HG03565 (cell line): ENCODE results near the gene RPIA.
"Not testable (repeated sequence)": the region's sequence is repeated elsewhere in the genome, so short reads cannot be mapped to it uniquely, and the experiment has no call there.

Source experiments
- ATAC-seq: cut with Tn5 transposase; IDR thresholded peaks from one replicate; pipeline ENCODE4 v1.9.1; 2021; ENCODE audit warnings: mild to moderate bottlenecking, moderate library complexity; ENCODE audit not compliant: unreplicated experiment

The RPIA gene

DNA sequence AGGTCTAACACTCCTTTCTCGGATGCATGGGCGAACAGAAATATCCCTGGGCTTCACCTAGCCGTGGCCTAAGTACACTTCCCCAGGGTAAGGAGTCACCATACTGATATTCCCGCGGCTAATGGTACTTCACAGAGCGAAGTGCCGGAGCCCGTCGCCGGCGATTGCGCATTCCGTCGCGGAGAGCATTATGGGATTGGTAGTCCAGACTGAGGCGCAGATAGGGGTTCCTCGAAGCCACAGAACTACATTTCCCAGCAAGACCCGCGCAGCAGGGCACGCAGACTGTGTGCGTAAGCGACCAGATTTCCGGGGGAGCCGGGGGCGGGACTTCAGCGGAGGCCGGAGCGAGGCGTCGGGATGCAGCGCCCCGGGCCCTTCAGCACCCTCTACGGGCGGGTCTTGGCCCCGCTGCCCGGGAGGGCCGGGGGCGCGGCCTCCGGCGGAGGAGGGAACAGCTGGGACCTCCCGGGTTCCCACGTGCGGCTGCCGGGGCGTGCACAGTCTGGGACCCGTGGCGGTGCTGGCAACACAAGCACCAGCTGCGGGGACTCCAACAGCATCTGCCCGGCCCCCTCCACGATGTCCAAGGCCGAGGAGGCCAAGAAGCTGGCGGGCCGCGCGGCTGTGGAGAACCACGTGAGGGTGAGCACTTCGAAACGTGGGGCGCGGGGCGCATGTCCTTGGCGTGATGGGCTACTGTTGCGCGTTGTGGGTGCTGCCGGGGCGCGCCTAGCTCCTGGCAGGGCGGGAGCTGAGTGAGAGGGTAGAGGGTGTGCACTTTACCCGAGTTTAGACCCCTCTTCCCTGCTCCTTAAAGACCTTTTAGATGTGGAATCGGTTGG is at the start of gene RPIA:
Gene RPIA (plus strand): TSS at position 335 of the 845 bp plus-strand sequence. CDS start 26 bp downstream, at position 361.
- peak; percentile 97 for ATAC-seq

DNA sequence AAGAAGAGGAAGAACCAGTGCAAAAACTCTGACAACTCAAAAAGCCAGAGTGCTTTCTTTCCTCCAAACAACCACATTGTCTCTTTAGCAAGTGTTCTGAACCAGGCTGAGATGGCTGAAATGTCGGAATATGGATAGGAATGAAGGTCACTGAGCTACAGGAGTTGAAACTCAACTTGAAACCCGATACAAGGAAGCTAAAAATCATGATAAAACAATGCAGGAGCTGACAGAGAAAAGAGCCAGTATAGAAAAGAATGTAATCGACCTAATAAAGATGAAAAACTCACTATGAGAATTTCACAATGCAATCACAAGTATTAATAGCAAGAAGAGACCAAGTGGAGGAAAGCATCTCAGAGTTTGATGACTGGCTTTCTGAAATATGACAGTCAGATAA is 49.2 kb upstream of the RPIA start:
- no peak for ATAC-seq

DNA sequence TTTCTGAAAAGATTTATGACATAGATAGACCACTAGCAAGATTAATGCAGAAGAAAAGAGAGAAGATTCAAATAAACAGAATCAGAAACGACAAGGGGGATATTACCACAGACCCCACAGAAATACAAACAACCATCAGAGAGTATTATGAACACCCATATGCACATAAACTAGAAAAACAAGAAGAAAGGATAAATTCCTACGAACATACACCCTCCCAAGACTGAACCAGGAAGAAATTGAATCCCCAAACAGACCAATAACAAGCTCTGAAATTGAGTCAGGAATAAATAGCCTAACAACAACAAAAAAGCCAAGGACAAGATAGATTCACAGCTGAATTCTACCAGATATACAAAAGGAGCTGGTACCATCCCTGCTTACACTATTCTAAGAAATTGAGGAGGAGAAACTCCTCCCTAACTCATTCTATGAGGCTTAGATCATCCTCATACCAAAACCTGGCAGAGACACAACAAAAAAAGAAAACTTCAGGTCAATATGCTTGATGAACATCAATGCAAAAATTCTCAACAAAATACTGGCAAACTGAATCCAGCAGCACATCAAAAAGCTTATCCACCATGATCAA is 46.1 kb upstream of the RPIA start:
- ATAC-seq: not testable (repeated sequence)

- no peak for ATAC-seq
Measured at GRCh38 chr2:88651646-88652045, 39.8 kb upstream of the RPIA start.

- ATAC-seq: no peak
Measured at GRCh38 chr2:88654714-88655113, 36.8 kb upstream of the RPIA start.

DNA sequence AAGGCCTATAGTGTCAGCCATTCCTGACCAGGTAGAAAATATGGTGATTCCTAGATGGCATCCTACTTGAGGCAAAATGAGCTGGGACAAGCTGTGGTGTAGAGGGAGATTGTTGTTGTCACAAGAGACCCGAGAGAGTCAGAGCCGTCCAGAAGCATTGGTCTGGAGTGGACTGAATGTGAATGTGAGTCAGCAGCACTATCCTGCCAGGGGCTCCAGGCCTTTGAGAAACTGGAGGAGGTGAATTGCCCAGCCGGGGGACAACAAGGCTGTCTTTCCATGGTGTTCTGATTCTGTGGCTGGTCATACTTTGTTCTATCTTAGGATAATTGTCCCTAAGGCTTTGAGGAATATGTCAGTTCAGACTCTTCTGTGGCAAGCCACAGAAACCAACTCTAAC is 34.8 kb upstream of the RPIA start:
- ATAC-seq: no peak

DNA sequence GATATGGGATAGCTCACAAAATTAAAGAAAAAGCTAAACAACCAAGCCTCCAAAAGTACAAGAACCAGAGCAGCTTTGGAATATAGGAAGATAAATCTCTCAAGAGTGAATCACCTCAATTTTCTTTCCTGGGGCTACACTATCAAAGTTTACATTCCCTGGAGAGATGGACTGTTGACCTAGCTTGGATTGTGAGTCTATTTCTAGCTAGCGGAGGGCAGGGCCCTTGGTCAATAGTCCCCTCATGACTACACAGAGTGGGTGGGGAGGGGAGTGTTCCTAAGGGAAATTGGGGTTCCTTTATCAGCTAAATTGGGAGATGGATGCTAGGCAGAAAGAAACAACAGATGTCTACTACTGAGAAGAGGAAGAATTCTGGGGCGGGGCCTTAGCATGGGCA is 34.3 kb upstream of the RPIA start:
- no peak for ATAC-seq

DNA sequence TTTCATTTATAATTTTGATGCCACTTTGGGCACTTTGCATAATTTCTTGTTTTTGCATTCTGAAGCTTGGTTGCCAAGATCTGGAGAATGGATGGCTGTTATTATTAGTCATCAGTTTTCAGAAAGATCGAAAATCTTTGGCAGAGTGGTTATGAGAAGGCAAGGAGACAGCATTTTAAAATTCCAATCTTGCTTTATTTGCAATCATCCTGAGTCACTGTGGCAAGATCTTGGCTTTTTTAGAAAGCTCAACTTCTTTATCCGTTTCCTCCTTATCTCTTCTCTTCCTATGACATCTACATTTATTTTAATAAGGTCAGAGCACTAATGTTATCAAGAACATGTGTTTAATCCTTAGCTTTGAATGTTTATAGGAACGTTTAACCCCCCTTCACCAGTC is 33.1 kb upstream of the RPIA start:
- no peak for ATAC-seq

GRCh38 chr2:88658881-88659537 is 32.5 kb upstream of the RPIA start:
- ATAC-seq: no peak

GRCh38 chr2:88659538-88659915 is 31.9 kb upstream of the RPIA start:
- no peak for ATAC-seq

DNA sequence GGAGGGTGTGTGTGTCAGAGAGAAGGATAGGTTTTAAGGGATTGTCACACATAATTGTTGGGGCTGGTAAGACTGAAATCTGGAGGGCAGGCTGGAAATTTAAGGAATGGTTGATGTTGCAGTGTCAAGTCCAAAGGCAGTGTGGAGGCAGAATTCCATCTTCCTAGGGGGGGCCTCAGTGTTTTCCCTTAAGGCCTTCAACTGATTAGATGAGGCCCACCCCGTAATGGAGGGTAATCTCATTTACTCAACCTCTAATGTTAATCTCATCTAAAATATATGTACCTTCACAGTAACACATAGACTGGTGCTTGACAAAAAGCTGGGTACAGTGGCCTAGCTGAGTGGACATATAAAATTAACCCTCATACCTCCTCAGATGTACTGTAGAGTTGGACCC is 30.9 kb upstream of the RPIA start:
- no peak for ATAC-seq

- no peak for ATAC-seq
Measured at GRCh38 chr2:88666576-88666975, 24.9 kb upstream of the RPIA start.

DNA sequence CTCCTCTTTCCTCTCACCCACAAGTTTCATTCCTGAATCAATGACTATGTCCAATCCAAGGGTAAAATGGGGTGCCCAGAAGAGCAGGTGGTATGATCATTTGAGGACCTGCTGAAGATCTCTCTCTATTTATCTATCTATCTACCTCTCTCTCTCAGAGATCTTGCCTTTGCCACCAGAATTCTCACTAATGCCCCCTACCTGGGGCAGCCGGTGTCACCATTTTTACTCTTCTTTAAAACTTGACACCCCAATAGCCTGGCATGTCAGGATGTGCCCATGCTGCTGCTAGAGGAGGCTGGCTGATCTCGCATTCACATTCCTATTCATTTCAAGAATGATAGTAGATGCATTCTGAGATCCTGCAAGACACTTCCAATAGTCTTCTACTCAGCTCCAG is 24.3 kb upstream of the RPIA start:
- ATAC-seq: no peak

GRCh38 chr2:88668862-88669261 is 22.6 kb upstream of the RPIA start:
- no peak for ATAC-seq

- peak; percentile 69 for ATAC-seq
Measured at GRCh38 chr2:88669482-88670214, 21.8 kb upstream of the RPIA start.

DNA sequence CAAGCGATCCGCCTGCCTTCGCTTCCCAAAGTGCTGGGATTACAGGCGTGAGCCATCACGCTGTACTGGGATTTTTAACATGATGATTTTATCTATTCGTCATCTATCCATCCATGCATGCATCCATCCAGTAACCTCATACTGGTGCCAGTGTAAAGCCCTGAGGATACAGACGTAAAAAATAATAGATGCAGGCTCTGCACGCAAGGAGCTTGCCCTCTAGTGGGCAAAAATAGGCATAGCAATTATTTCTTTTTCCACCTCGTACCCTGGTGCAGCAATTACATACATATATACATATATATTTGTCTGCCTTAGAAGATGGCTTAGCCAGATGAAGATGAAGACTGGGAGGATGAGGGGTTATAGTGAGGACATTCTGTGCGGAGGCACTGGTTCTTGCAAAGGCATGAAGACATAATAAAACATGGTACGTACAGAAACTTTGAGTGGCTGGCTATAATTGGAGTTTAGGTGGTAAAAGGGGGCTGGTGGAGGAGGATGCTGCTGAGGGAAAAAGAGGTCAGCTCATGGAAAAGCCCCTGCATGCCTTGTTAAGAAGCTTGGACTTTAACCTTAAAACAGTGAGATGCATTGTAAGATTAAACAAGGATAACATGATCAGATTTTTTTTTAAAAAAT is 19.6 kb upstream of the RPIA start:
- no peak for ATAC-seq

- no peak for ATAC-seq
Measured at GRCh38 chr2:88673363-88673762, 18.1 kb upstream of the RPIA start.

DNA sequence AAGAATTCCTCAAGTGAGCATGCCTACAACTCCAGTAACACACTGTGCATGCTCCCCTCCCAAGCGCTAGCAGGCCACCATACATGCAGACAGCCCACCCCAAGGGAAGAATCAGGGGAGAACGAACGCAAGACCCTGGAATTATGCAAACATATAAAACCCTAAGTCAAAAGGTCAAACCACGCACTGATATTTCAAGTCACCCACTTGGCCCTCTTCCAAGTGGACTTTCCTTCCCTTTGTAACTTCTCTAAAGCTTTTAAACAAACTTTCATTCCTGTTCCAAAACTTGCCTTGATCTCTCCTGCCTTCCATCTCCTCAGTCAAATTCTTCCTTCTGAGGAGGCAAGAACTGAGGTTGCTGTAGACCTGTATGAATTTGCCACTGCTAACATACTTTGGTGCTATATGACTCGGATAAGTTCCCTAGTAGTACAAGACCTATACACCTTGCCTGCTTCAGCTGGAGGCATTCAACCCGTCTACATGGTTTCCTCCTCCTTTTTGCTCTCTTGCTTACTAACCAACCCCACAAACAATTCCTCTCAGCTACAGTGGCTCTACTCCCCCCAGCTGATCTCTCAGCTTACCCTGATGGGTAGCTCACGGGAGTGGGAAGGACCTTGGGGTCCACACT is 11.1 kb upstream of the RPIA start:
- ATAC-seq: no peak

DNA sequence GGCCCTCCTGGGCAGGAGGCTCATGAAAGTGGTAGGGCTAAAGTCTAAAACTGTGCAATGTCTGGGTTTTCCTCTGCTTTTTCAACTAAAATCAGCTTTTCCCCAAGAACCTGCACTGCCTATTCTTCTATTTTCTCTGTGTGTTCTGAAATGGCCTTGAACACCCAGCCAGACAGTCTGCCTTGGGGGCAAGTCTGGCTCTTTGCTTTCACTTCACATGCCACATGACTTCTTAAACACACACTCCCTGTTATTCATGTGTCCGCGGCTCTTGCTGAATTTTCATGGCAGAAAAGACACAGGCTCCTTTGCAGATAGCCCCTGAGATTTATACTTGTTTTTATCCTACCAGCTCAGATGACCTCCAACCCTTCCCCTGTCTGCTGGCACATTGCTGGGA is 10.6 kb upstream of the RPIA start:
- no peak for ATAC-seq
